H1 (cell line): ENCODE data around the gene ABCF3. TPM values are rescaled to one million over a fixed set of nuclear protein-coding genes. Genes with fewer than 3 reads are reported as not detected.

ENCODE experiments used
- CTCF ChIA-PET: fragments of 300-600 bp; sonication (Branson Sonifier 250); formaldehyde crosslinking; loops from one replicate; lab custom pipeline; 2021; ENCODE audit not compliant: partially characterized antibody; lab: Charles Lee
- POLR2A ChIA-PET: fragments of 300-600 bp; sonication (Branson Sonifier 250); formaldehyde crosslinking; loops from one replicate; lab custom pipeline; 2021; ENCODE audit warnings: inconsistent platforms; ENCODE audit not compliant: partially characterized antibody; lab: Charles Lee
- DNase-seq, 2 experiments: peaks; one replicate each; pipeline versions ENCODE4 v3.0.0 to v3.0.0-alpha.2; 2010 to 2022; ENCODE audit warnings: low spot score in 2 of 2, low read depth in 1 of 2, mixed read lengths in 1 of 2
- FAIRE-seq: peaks from 2 replicates; lab custom pipeline; 2011; peaks lifted over from hg19 to GRCh38; lab: Jason Lieb, UNC
- H2AFZ ChIP-seq: 2 replicates; pipeline ENCODE4 v1.8.1; 2012; ENCODE audit warnings: low read length, inconsistent platforms
- H2AK5ac ChIP-seq: 2 replicates; pipeline ENCODE4 v1.6.1; 2013; ENCODE audit warnings: low read depth, low read length
- H2BK120ac ChIP-seq: replicated peaks from 2 replicates; pipeline ENCODE3; 2013; ENCODE audit warnings: low read depth, low read length, inconsistent platforms
- H2BK12ac ChIP-seq: 2 replicates; pipeline ENCODE4 v1.6.1; 2013; ENCODE audit warnings: low read depth, low read length
- H2BK15ac ChIP-seq: 2 replicates; pipeline ENCODE4 v1.6.1; 2013; ENCODE audit warnings: low read length
- H2BK20ac ChIP-seq: 2 replicates; pipeline ENCODE4 v1.6.1; 2013; ENCODE audit warnings: low read length
- H2BK5ac ChIP-seq: 2 replicates; pipeline ENCODE4 v1.6.1; 2013; ENCODE audit warnings: low read depth, low read length
- H3K14ac ChIP-seq: 2 replicates; pipeline ENCODE4 v1.6.1; 2013; ENCODE audit warnings: inconsistent platforms; ENCODE audit not compliant: insufficient read length
- H3K18ac ChIP-seq: 2 replicates; pipeline ENCODE4 v1.6.1; 2013; ENCODE audit warnings: low read length; ENCODE audit errors: extremely low read depth
- H3K23ac ChIP-seq: 2 replicates; pipeline ENCODE4 v1.6.1; 2013; ENCODE audit warnings: inconsistent platforms; ENCODE audit not compliant: insufficient read length
- H3K23me2 ChIP-seq: 2 replicates; pipeline ENCODE4 v1.6.1; 2013; ENCODE audit warnings: low read depth, low read length
- H3K27ac ChIP-seq: 2 replicates; pipeline ENCODE4 v1.6.1; 2011; ENCODE audit warnings: low read depth, low read length, inconsistent platforms
- H3K27me3 ChIP-seq, 4 experiments: replicated peaks in 1 of 4; 1 replicate in 1 of 4; 2 replicates in 3 of 4; pipeline versions ENCODE4 v1.6.1 to v1.8.1; 2011 to 2013; ENCODE audit warnings: low read length in 3 of 4, mild to moderate bottlenecking in 3 of 4, inconsistent platforms in 2 of 4, mixed read lengths in 2 of 4, moderate library complexity in 1 of 4; ENCODE audit not compliant: control insufficient read depth in 3 of 4, insufficient read depth in 3 of 4; ENCODE audit errors: extremely low read depth in 1 of 4
- H3K36me3 ChIP-seq, 4 experiments: 2 replicates each; pipeline versions ENCODE4 v1.6.1 to v1.8.1; 2011 to 2013; ENCODE audit warnings: mild to moderate bottlenecking in 4 of 4, low read length in 3 of 4, moderate library complexity in 2 of 4, control low read depth in 1 of 4, inconsistent platforms in 1 of 4; ENCODE audit not compliant: insufficient read depth in 4 of 4, control insufficient read depth in 2 of 4
- H3K4ac ChIP-seq: replicated peaks from 2 replicates; pipeline ENCODE3; 2013; ENCODE audit warnings: low read length, low read depth, mixed read lengths, inconsistent platforms; ENCODE audit not compliant: insufficient read length
- H3K4me1 ChIP-seq, 4 experiments: replicated peaks in 1 of 4; 1 replicate in 1 of 4; 2 replicates in 3 of 4; pipeline versions ENCODE4 v1.6.1 to v1.8.1; 2011 to 2013; ENCODE audit warnings: low read length in 3 of 4, inconsistent platforms in 2 of 4, mixed read lengths in 1 of 4; ENCODE audit not compliant: insufficient read depth in 4 of 4, control insufficient read depth in 3 of 4
- H3K4me2 ChIP-seq, 2 experiments: 2 replicates each; pipeline versions ENCODE4 v1.6.1 to v1.8.1; 2011 to 2013; ENCODE audit warnings: low read depth in 2 of 2, low read length in 2 of 2, control low read depth in 1 of 2, inconsistent platforms in 1 of 2, mild to moderate bottlenecking in 1 of 2; ENCODE audit not compliant: insufficient read depth in 1 of 2
- H3K4me3 ChIP-seq, 4 experiments: fragments of 200-600, 300-600 bp in 1 of 4; sonication (generic), shearing (Covaris generic), sonication (Bioruptor Twin) in 1 of 4; 2 replicates each; pipeline versions ENCODE4 v1.5.1 to v1.8.1; 2011 to 2016; ENCODE audit warnings: low read length in 4 of 4, low read depth in 3 of 4, control low read depth in 2 of 4, inconsistent platforms in 2 of 4, mild to moderate bottlenecking in 2 of 4, mixed read lengths in 1 of 4, moderate library complexity in 1 of 4; ENCODE audit not compliant: insufficient read depth in 2 of 4; ENCODE audit errors: extremely low read depth in 1 of 4
- H3K56ac ChIP-seq: replicated peaks from 2 replicates; pipeline ENCODE3; 2013; ENCODE audit warnings: low read depth, mild to moderate bottlenecking, mixed read lengths, low read length, inconsistent platforms; ENCODE audit not compliant: insufficient read length
- H3K79me1 ChIP-seq: 2 replicates; pipeline ENCODE4 v1.6.1; 2013; ENCODE audit warnings: low read depth, low read length, control low read depth
- H3K79me2 ChIP-seq, 2 experiments: 2 replicates each; pipeline versions ENCODE4 v1.6.1 to v1.8.1; 2012 to 2013; ENCODE audit warnings: low read length in 2 of 2, mild to moderate bottlenecking in 2 of 2, inconsistent platforms in 1 of 2; ENCODE audit not compliant: insufficient read depth in 2 of 2, control insufficient read depth in 1 of 2
- H3K9ac ChIP-seq, 4 experiments: replicated peaks in 1 of 4; 1 replicate in 1 of 4; 2 replicates in 3 of 4; pipeline versions ENCODE4 v1.6.1 to v1.8.1; 2011 to 2013; ENCODE audit warnings: low read depth in 3 of 4, low read length in 3 of 4, control low read depth in 2 of 4, mild to moderate bottlenecking in 2 of 4, moderate library complexity in 2 of 4, inconsistent platforms in 1 of 4; ENCODE audit errors: extremely low read depth in 1 of 4
- H3K9me3 ChIP-seq, 2 experiments: 2 replicates each; pipeline versions ENCODE4 v1.6.1 to v1.8.1; 2012 to 2013; ENCODE audit warnings: mild to moderate bottlenecking in 2 of 2, moderate library complexity in 2 of 2, control low read depth in 1 of 2, inconsistent platforms in 1 of 2, low read depth in 1 of 2, low read length in 1 of 2, mixed read lengths in 1 of 2; ENCODE audit not compliant: insufficient read depth in 2 of 2
- H4K20me1 ChIP-seq, 2 experiments: replicated peaks in 1 of 2; 2 replicates each; pipeline versions ENCODE3 to v1.8.1; 2011 to 2013; ENCODE audit warnings: inconsistent platforms in 2 of 2, low read length in 2 of 2, mild to moderate bottlenecking in 1 of 2; ENCODE audit not compliant: insufficient read depth in 2 of 2, control insufficient read depth in 1 of 2
- H4K5ac ChIP-seq: 2 replicates; pipeline ENCODE4 v1.6.1; 2013; ENCODE audit warnings: low read length, low read depth, mixed read lengths, inconsistent platforms; ENCODE audit not compliant: insufficient read length
- H4K8ac ChIP-seq: 2 replicates; pipeline ENCODE4 v1.8.0; 2013; ENCODE audit warnings: mild to moderate bottlenecking, moderate library complexity, low read length, inconsistent platforms; ENCODE audit not compliant: insufficient read depth; ENCODE audit errors: extremely low read depth
- H4K91ac ChIP-seq: replicated peaks from 2 replicates; pipeline ENCODE3; 2013; ENCODE audit warnings: low read length, mixed read lengths, inconsistent platforms; ENCODE audit not compliant: insufficient read length
- RAD21 ChIP-seq, 2 experiments: IDR thresholded peaks in 1 of 2; conservative IDR thresholded peaks in 1 of 2; 2 replicates each; pipeline ENCODE4 v1.6.1; 2011; ENCODE audit warnings: low read depth in 2 of 2, low read length in 2 of 2, improper control_type of control experiment in 1 of 2, inconsistent platforms in 1 of 2, mild to moderate bottlenecking in 1 of 2, moderate library complexity in 1 of 2
- RXRA ChIP-seq: IDR thresholded peaks from 2 replicates; pipeline ENCODE4 v1.6.1; 2011; ENCODE audit warnings: low read depth, mild to moderate bottlenecking, low read length, moderate library complexity; ENCODE audit not compliant: insufficient read depth
- WGBS, 2 experiments: shearing (Covaris generic) in 1 of 2; methylation state at CpG; one replicate each; pipeline versions ENCODE4 v1.1.6 to v1.1.7; 2013 to 2015; ENCODE audit warnings: low lambda C conversion rate in 2 of 2, mixed read lengths in 2 of 2, inconsistent platforms in 1 of 2, low coverage in 1 of 2, missing lambda C conversion rate in 1 of 2; ENCODE audit not compliant: insufficient replicate concordance in 2 of 2, insufficient coverage in 1 of 2, insufficient read length in 1 of 2; ENCODE audit errors: extremely low coverage in 1 of 2, missing lambda C conversion rate in 1 of 2; 5-methylcytosine and 5-hydroxymethylcytosine counted together
- polyA plus RNA-seq, 7 experiments: library from polyadenylated mRNA; depleted of rRNA in 3 of 7; stranded (reverse) in 5 of 7; unstranded in 2 of 7; fragments of >200 nt in 5 of 7; fragments of 200-250 nt in 2 of 7; gene quantifications; 1 replicate in 5 of 7; 2 replicates in 1 of 7; 4 replicates in 1 of 7; pipeline versions ENCODE4 v1.2.1 to v1.2.3, GENCODE V29; 2011 to 2013; ENCODE audit warnings: missing spikeins in 2 of 7, mixed read lengths in 2 of 7
- total RNA-seq: library from RNA; stranded (reverse); fragmentation: NEBNext Ultra II Directional; extraction: Animal tissue kit (Norgen Biotek cat#: 25700); gene quantifications from 2 replicates; pipeline ENCODE4 v1.2.1, GENCODE V29; 2021

Gene ABCF3
- total and polyA plus RNA-seq, 2 of the 8 experiments (the other 6 are each of a cell fraction or from before 2014, with no cell fraction given), result 51.6 to 57.8 TPM

GRCh38 chr3:184198509-184198908 lies 12.5 kb downstream of the ABCF3 start:
- TF ChIP-seq RAD21 (IDR thresholded peaks at IDR 0.05 in 1 of 2, conservative IDR thresholded peaks at IDR 0.05 in 1 of 2; ENCODE audit: low read depth in 2 of 2, low read length in 2 of 2) (0 out of 4 replicates have a peak, but pooled peaks of 1 of the 2 experiments have one; percentile 5), RXRA (no peak)
- WGBS, 2 experiments, result 95% methylated on average over 7 of the region's 9 CpGs; no CpG with 5 or more reads in 1 of the 2 experiments
- CTCF ChIA-PET, result interaction anchor here (0.6 to 4.5 kb wide), 8 partner anchors 11 to 303 kb away, joined by 3 to 28 read pairs (median 4); no protein-coding TSS in a partner anchor

More at GRCh38 chr3:184198509-184198908, 12.5 kb downstream of the ABCF3 start:
- Histone ChIP-seq H3K79me1 (no peaks in the 10 kb centered on the region), H3K79me2 (no peaks in the 10 kb centered on the region), H4K8ac (no peak overlapping the region), H2BK5ac (no peak overlapping the region), H4K5ac (no peak overlapping the region), H3K4me3 (no peak overlapping the region), H3K27ac (no peak overlapping the region), H3K56ac (no peak overlapping the region), H3K14ac (no peak overlapping the region), H3K23ac (no peak overlapping the region), H2AFZ (no peak overlapping the region), H2BK20ac (no peak overlapping the region), H4K20me1 (peaks cover 0 to 2% of the 10 kb centered on the region in 2 experiments), H2AK5ac (no peak overlapping the region), H3K4me2 (no peak overlapping the region), H3K27me3 (no peaks in the 10 kb centered on the region), H3K4me1 (no peaks in the 10 kb centered on the region), H2BK15ac (no peak overlapping the region), H3K9me3 (no peaks in the 10 kb centered on the region), H3K36me3 (peaks cover 2 to 17% (median 8%) of the 10 kb centered on the region in 4 experiments; a peak in 7 of 8 replicates), H2BK120ac (no peak overlapping the region), H3K18ac (no peak overlapping the region), H2BK12ac (no peak overlapping the region), H3K9ac (no peak overlapping the region), H4K91ac (no peak overlapping the region), H3K4ac (no peak overlapping the region), H3K23me2 (no peaks in the 10 kb centered on the region)
- DNase-seq (no peak), FAIRE-seq (no peak)
- POLR2A ChIA-PET, result interaction anchor here (1.2 to 5.4 kb wide), 4 partner anchors 12 to 129 kb away, joined by 3 to 18 read pairs (median 6); partner anchors contain the start of genes ABCF3 and EIF2B5
